ENCODE measurements around the gene SORCS2. TPM values are rescaled to one million over a fixed set of nuclear protein-coding genes. Genes with fewer than 3 reads are reported as not detected.

Gene SORCS2
- total and polyA plus RNA-seq, 2 donors (not counting 1 experiment from before 2014, with no cell fraction given) = not detected

GRCh38 chr4:7473081-7473480 lies 280.7 kb downstream of the SORCS2 start:
- no peak for ATAC-seq (ENCODE audit: low read depth)
- ChIA-PET POLR2A (no interaction called here), CTCF (no interaction called here)
- Mint-ChIP-seq H3K9me3 (ENCODE audit: insufficient read depth) (no peaks in the 10 kb centered on the region), H3K4me1 (no peaks in the 10 kb centered on the region), H3K4me3 (no peak overlapping the region), H3K27me3 (peaks cover 6% of the 10 kb centered on the region), H3K27ac (no peak overlapping the region)
- Histone ChIP-seq H3K27me3 (replicated peaks in 1 of 4; ENCODE audit: control extremely low read depth in 1 of 4, control insufficient read depth in 3 of 4, insufficient read depth in 4 of 4, low read length in 3 of 4) (no peaks in the 10 kb centered on the region), H3K4me3 (ENCODE audit: control extremely low read depth in 1 of 5, extremely low read depth in 1 of 5, insufficient read depth in 1 of 5, low read depth in 2 of 5, low read length in 4 of 5) (no peak overlapping the region), H2AFZ (ENCODE audit: insufficient read depth, low read depth, low read length, poor library complexity, severe bottlenecking) (no peak overlapping the region), H3K4me1 (ENCODE audit: control insufficient read depth in 2 of 2, insufficient read depth in 2 of 2, low read length in 2 of 2) (no peaks in the 10 kb centered on the region), H3K4me2 (replicated peaks; ENCODE audit: low read depth, low read length, poor library complexity, severe bottlenecking) (no peak overlapping the region), H3K9ac (ENCODE audit: low read length) (no peak overlapping the region), H3K9me3 (ENCODE audit: control extremely low read depth in 1 of 3, control insufficient read depth in 2 of 3, insufficient read depth in 1 of 3, low read length in 2 of 3) (no peaks in the 10 kb centered on the region), H4K20me1 (ENCODE audit: control insufficient read depth, insufficient read depth, low read length, poor library complexity, severe bottlenecking) (no peaks in the 10 kb centered on the region), H3K27ac (ENCODE audit: low read length in 2 of 2) (no peak overlapping the region), H3K79me2 (ENCODE audit: control insufficient read depth, insufficient read depth, low read length) (no peaks in the 10 kb centered on the region), H3K36me3 (replicated peaks in 1 of 2; ENCODE audit: control extremely low read depth in 1 of 2, control insufficient read depth in 1 of 2, extremely low read depth in 1 of 2, insufficient read depth in 2 of 2, low read length in 1 of 2) (no peaks in the 10 kb centered on the region)
- intact Hi-C loops (cut with micrococcal nuclease) = no loop called here
- TF ChIP-seq EZH2 (IDR thresholded peaks at IDR 0.05; ENCODE audit: borderline replicate concordance, insufficient read depth, low read depth, low read length, poor library complexity, severe bottlenecking) (no peak), CTCF (IDR thresholded peaks at IDR 0.05) (no peak)
- no peak for DNase-seq
- 95% methylated on average over 8 of the region's 10 CpGs for WGBS (ENCODE audit: insufficient coverage)

- Histone ChIP-seq H4K20me1 (ENCODE audit: control insufficient read depth, insufficient read depth, low read length, poor library complexity, severe bottlenecking) (no peaks in the 10 kb centered on the region), H2AFZ (ENCODE audit: insufficient read depth, low read depth, low read length, poor library complexity, severe bottlenecking) (no peak overlapping the region), H3K9me3 (ENCODE audit: control extremely low read depth in 1 of 3, control insufficient read depth in 2 of 3, insufficient read depth in 1 of 3, low read length in 2 of 3) (peaks cover 0 to under 1% (median 0%) of the 10 kb centered on the region in 3 donors), H3K27ac (ENCODE audit: low read length in 2 of 2) (no peak overlapping the region), H3K79me2 (ENCODE audit: control insufficient read depth, insufficient read depth, low read length) (no peaks in the 10 kb centered on the region), H3K4me3 (ENCODE audit: control extremely low read depth in 1 of 5, extremely low read depth in 1 of 5, insufficient read depth in 1 of 5, low read depth in 2 of 5, low read length in 4 of 5) (no peak overlapping the region), H3K4me2 (replicated peaks; ENCODE audit: low read depth, low read length, poor library complexity, severe bottlenecking) (no peak overlapping the region), H3K4me1 (ENCODE audit: control insufficient read depth in 2 of 2, insufficient read depth in 2 of 2, low read length in 2 of 2) (no peaks in the 10 kb centered on the region), H3K9ac (ENCODE audit: low read length) (no peak overlapping the region), H3K36me3 (replicated peaks in 1 of 2; ENCODE audit: control extremely low read depth in 1 of 2, control insufficient read depth in 1 of 2, extremely low read depth in 1 of 2, insufficient read depth in 2 of 2, low read length in 1 of 2) (no peaks in the 10 kb centered on the region), H3K27me3 (replicated peaks in 1 of 4; ENCODE audit: control extremely low read depth in 1 of 4, control insufficient read depth in 3 of 4, insufficient read depth in 4 of 4, low read length in 3 of 4) (no peaks in the 10 kb centered on the region)
- no peaks in the 10 kb centered on the region for H3K4me1 Mint-ChIP-seq
- no peak for TF ChIP-seq CTCF (IDR thresholded peaks at IDR 0.05)
- TF ChIP-seq EZH2 (IDR thresholded peaks at IDR 0.05; ENCODE audit: borderline replicate concordance, insufficient read depth, low read depth, low read length, poor library complexity, severe bottlenecking) = no peak
- no peaks in the 10 kb centered on the region for H3K9me3 Mint-ChIP-seq (ENCODE audit: insufficient read depth)
- DNase-seq (no peak), ATAC-seq (ENCODE audit: low read depth) (no peak)
- intact Hi-C loops (cut with micrococcal nuclease) = no loop called here
- ChIA-PET CTCF (no interaction called here), POLR2A (no interaction called here)
- WGBS (ENCODE audit: insufficient coverage) = 85% methylated on average over 6 of the region's 7 CpGs
- H3K27ac Mint-ChIP-seq = no peak overlapping the region
- no peak overlapping the region for H3K4me3 Mint-ChIP-seq
- H3K27me3 Mint-ChIP-seq = peaks cover 6% of the 10 kb centered on the region
Measured at GRCh38 chr4:7474320-7474719, 282.0 kb downstream of the SORCS2 start.
